Measurements from ENCODE around the gene RARA. TPM values are rescaled to one million over a fixed set of nuclear protein-coding genes. Genes with fewer than 3 reads are reported as not detected.

Gene RARA
- total and polyA plus RNA-seq, 2 donors (not counting 1 experiment from before 2014, with no cell fraction given) = 7.0 to 7.8 TPM

- DNase-seq (ENCODE audit: low read depth in 2 of 2) = peak; percentile 94 to 97
- no peaks in the 10 kb centered on the region for H3K27me3 ChIP-seq (ENCODE audit: control insufficient read depth, insufficient read depth, low read length)
- H2AFZ ChIP-seq (ENCODE audit: low read length) = peak overlapping the region; percentile 59
- peaks cover 60% of the 10 kb centered on the region for H3K4me1 ChIP-seq (ENCODE audit: control insufficient read depth, extremely low read depth, insufficient read depth, low read length)
- H3K27ac ChIP-seq (ENCODE audit: insufficient read depth, low read length) = peak overlapping the region; percentile 95
- TF ChIP-seq CTCF (conservative IDR thresholded peaks at IDR 0.05 in 1 of 2, IDR thresholded peaks at IDR 0.05 in 1 of 2; ENCODE audit: low read depth in 1 of 2, low read length in 2 of 2) = no peak
- no peak for TF ChIP-seq EZH2 (IDR thresholded peaks at IDR 0.05; ENCODE audit: low read length, missing control alignments)
- H3K9ac ChIP-seq (ENCODE audit: insufficient read depth, low read length) = peak overlapping the region; percentile 96
- no peaks in the 10 kb centered on the region for H4K20me1 ChIP-seq (ENCODE audit: control insufficient read depth, extremely low read depth, insufficient read depth, low read length)
- peaks cover 45% of the 10 kb centered on the region for H3K79me2 ChIP-seq (ENCODE audit: control insufficient read depth, insufficient read depth, low read length)
- H3K9me3 ChIP-seq (ENCODE audit: control insufficient read depth, insufficient read depth, low read depth, low read length) = no peaks in the 10 kb centered on the region
- peak overlapping the region; percentile 77 to 99 (median 93) for H3K4me3 ChIP-seq (replicated peaks in 1 of 4; ENCODE audit: control extremely low read depth in 1 of 4, insufficient read depth in 1 of 4, low read depth in 3 of 4, low read length in 4 of 4)
- H3K4me2 ChIP-seq (ENCODE audit: extremely low read depth, insufficient read depth, low read length) = peak overlapping the region; percentile 84
- H3K36me3 ChIP-seq (ENCODE audit: control insufficient read depth, insufficient read depth, low read length) = no peaks in the 10 kb centered on the region
Observed at GRCh38 chr17:40317880-40318829, 9.2 kb downstream of the RARA start.

GRCh38 chr17:40318830-40319391 is 9.9 kb downstream of the RARA start:
- Histone ChIP-seq H3K27ac (ENCODE audit: insufficient read depth, low read length) (peak overlapping the region; percentile 95), H3K9me3 (ENCODE audit: control insufficient read depth, insufficient read depth, low read depth, low read length) (no peaks in the 10 kb centered on the region), H3K4me1 (ENCODE audit: control insufficient read depth, extremely low read depth, insufficient read depth, low read length) (peaks cover 60% of the 10 kb centered on the region), H3K36me3 (ENCODE audit: control insufficient read depth, insufficient read depth, low read length) (no peaks in the 10 kb centered on the region), H2AFZ (ENCODE audit: low read length) (no peak overlapping the region), H3K27me3 (ENCODE audit: control insufficient read depth, insufficient read depth, low read length) (no peaks in the 10 kb centered on the region), H3K79me2 (ENCODE audit: control insufficient read depth, insufficient read depth, low read length) (peaks cover 51% of the 10 kb centered on the region), H3K4me3 (replicated peaks in 1 of 4; ENCODE audit: control extremely low read depth in 1 of 4, insufficient read depth in 1 of 4, low read depth in 3 of 4, low read length in 4 of 4) (peak overlapping the region; percentile 77 to 99 (median 93)), H4K20me1 (ENCODE audit: control insufficient read depth, extremely low read depth, insufficient read depth, low read length) (no peaks in the 10 kb centered on the region), H3K4me2 (ENCODE audit: extremely low read depth, insufficient read depth, low read length) (peak overlapping the region; percentile 60), H3K9ac (ENCODE audit: insufficient read depth, low read length) (peak overlapping the region; percentile 96)
- no peak for DNase-seq (ENCODE audit: low read depth in 2 of 2)
- TF ChIP-seq EZH2 (IDR thresholded peaks at IDR 0.05; ENCODE audit: low read length, missing control alignments) (no peak), CTCF (conservative IDR thresholded peaks at IDR 0.05 in 1 of 2, IDR thresholded peaks at IDR 0.05 in 1 of 2; ENCODE audit: low read depth in 1 of 2, low read length in 2 of 2) (peak in 1 of 2 donors; percentile 29)

Measured in fibroblast of lung (primary cell).